Measurements from ENCODE around the gene CLC.

GRCh38 chr19:39768786-39769185, 31.0 kb upstream of the CLC start:
- TF ChIP-seq EZH2 (IDR thresholded peaks at IDR 0.05; ENCODE audit: insufficient read depth, poor library complexity, severe bottlenecking) (no peak), EZH2phosphoT487 (IDR thresholded peaks at IDR 0.05; ENCODE audit: insufficient read depth, low read depth) (no peak)
